H1 (cell line): Measurements from ENCODE around the gene ARHGAP25. TPM values are rescaled to one million over a fixed set of nuclear protein-coding genes. Genes with fewer than 3 reads are reported as not detected.

ENCODE experiments used
- ATF2 ChIP-seq: IDR thresholded peaks from 2 replicates; pipeline ENCODE4 v1.6.1; 2012; ENCODE audit warnings: low read length, inconsistent platforms
- CBX5 ChIP-seq: fragments of 300-800, 300-1000 bp; sonication (generic); IDR thresholded peaks from 2 replicates; pipeline ENCODE4 v1.7.1; 2016; ENCODE audit warnings: antibody characterized with exemption, low read length, low read depth
- EP300 ChIP-seq, 2 experiments: IDR thresholded peaks; 1 replicate in 1 of 2; 2 replicates in 1 of 2; pipeline ENCODE4 v1.6.1; 2011 to 2012; ENCODE audit warnings: low read depth in 2 of 2, low read length in 2 of 2, mild to moderate bottlenecking in 2 of 2, borderline replicate concordance in 1 of 2, inconsistent platforms in 1 of 2, moderate library complexity in 1 of 2
- KDM4A ChIP-seq: IDR thresholded peaks from one replicate; pipeline ENCODE4 v1.7.1; 2012; ENCODE audit warnings: low read depth, mild to moderate bottlenecking, moderate library complexity, low read length, inconsistent platforms; ENCODE audit not compliant: severe bottlenecking
- KDM5A ChIP-seq: fragments of 200-600 bp; IDR thresholded peaks from 2 replicates; pipeline ENCODE4 v1.7.1; 2012; ENCODE audit warnings: mild to moderate bottlenecking, low read length, inconsistent platforms, mixed read lengths
- SUZ12 ChIP-seq: fragments of 200-600 bp; sonication (generic); IDR thresholded peaks from 2 replicates; pipeline ENCODE4 v1.6.1; 2012; ENCODE audit warnings: mild to moderate bottlenecking, inconsistent platforms, low read length, moderate library complexity, mixed read lengths
- polyA plus RNA-seq, 7 experiments: library from polyadenylated mRNA; depleted of rRNA in 3 of 7; stranded (reverse) in 5 of 7; unstranded in 2 of 7; fragments of >200 nt in 5 of 7; fragments of 200-250 nt in 2 of 7; gene quantifications; 1 replicate in 5 of 7; 2 replicates in 1 of 7; 4 replicates in 1 of 7; pipeline versions ENCODE4 v1.2.1 to v1.2.3, GENCODE V29; 2011 to 2013; ENCODE audit warnings: missing spikeins in 2 of 7, mixed read lengths in 2 of 7
- total RNA-seq: library from RNA; stranded (reverse); fragmentation: NEBNext Ultra II Directional; extraction: Animal tissue kit (Norgen Biotek cat#: 25700); gene quantifications from 2 replicates; pipeline ENCODE4 v1.2.1, GENCODE V29; 2021

The ARHGAP25 gene
- total and polyA plus RNA-seq, 2 of the 8 experiments (the other 6 are each of a cell fraction or from before 2014, with no cell fraction given), result 1.00 to 1.2 TPM

GRCh38 chr2:68747900-68748299, 13.3 kb downstream of the ARHGAP25 start (continued):
- TF ChIP-seq ATF2, result no peak
- TF ChIP-seq CBX5, result no peak
- TF ChIP-seq KDM5A, result no peak
- no peak for TF ChIP-seq KDM4A
- TF ChIP-seq EP300 (IDR thresholded peaks at IDR 0.05; ENCODE audit: borderline replicate concordance in 1 of 2, low read depth in 2 of 2, low read length in 2 of 2), result no peak
- TF ChIP-seq SUZ12, result no peak
